IPS DF 6.9 (cell line): ENCODE results near the gene DPP3.
"Not testable (repeated sequence)": the region's sequence is repeated elsewhere in the genome, so short reads cannot be mapped to it uniquely, and the experiment has no call there.

Source experiments
- DNase-seq: peaks from one replicate; pipeline ENCODE4 v3.0.0-alpha.2; 2013; ENCODE audit warnings: low read depth, low spot score
- H3K27ac ChIP-seq: one replicate; pipeline ENCODE4 v1.5.1; 2013; ENCODE audit warnings: low read length, control low read depth
- H3K27me3 ChIP-seq: 2 replicates; pipeline ENCODE4 v1.6.1; 2013; ENCODE audit warnings: mild to moderate bottlenecking, low read length; ENCODE audit not compliant: control insufficient read depth, insufficient read depth
- H3K36me3 ChIP-seq: 2 replicates; pipeline ENCODE4 v1.6.1; 2013; ENCODE audit warnings: low read length; ENCODE audit not compliant: control insufficient read depth, insufficient read depth
- H3K4me1 ChIP-seq: 2 replicates; pipeline ENCODE4 v1.6.1; 2013; ENCODE audit warnings: low read length; ENCODE audit not compliant: control insufficient read depth, insufficient read depth
- H3K4me3 ChIP-seq: 2 replicates; pipeline ENCODE4 v1.5.1; 2013; ENCODE audit warnings: mild to moderate bottlenecking, low read length
- H3K9me3 ChIP-seq: 2 replicates; pipeline ENCODE4 v1.6.1; 2013; ENCODE audit warnings: low read length, inconsistent platforms; ENCODE audit not compliant: control insufficient read depth, insufficient read depth
- WGBS: extraction: QIAGEN DNeasy Blood & Tissue Kit; methylation state at CpG from one replicate; pipeline ENCODE4 v1.1.7; 2013; ENCODE audit warnings: mixed read lengths, missing lambda C conversion rate; ENCODE audit not compliant: insufficient read length, insufficient coverage; 5-methylcytosine and 5-hydroxymethylcytosine counted together

The DPP3 gene

DNA sequence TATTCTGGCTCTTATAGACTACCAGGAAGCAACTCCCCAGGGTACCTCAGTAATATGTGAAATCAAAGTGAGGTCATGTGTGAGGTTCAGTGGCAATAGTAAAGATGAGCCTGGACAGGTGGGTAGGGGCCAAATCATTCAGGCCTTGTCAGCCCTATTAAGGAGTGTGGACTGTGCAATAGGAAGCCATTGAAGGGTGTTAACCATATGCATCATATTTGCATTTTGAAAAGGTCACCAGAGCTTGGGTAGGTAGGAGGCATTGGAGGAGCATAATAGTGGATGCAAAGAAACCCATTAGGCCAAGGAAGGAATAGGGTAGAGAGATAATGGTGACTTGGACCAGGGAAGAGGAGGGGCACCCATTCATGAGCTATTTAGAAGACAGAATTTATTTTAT is 33.2 kb upstream of the DPP3 start:
- Histone ChIP-seq H3K27ac (no peak overlapping the region), H3K36me3 (no peaks in the 10 kb centered on the region), H3K4me3 (no peak overlapping the region), H3K27me3 (no peaks in the 10 kb centered on the region), H3K9me3 (peaks cover 5% of the 10 kb centered on the region), H3K4me1 (no peaks in the 10 kb centered on the region)
- no peak for DNase-seq

DNA sequence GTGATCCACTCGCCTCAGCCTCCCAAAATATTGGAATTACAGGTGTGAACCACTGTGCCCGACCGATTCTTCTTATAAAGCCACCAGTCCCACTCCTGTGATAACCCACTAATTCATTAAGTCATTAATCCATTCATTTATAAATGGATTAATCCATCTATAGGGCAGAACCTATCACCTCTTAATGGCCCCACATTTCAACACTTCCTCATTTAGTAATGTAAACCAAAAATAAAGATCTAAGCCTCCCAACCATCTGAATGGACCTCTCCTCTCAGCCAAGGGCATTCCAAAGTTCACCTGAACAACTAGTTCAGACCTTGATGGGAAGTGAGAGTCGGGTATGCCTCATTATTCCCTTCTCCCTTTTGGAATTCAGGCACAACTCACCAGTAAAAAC is 31.7 kb upstream of the DPP3 start:
- DNase-seq: no peak
- Histone ChIP-seq H3K4me3 (no peak overlapping the region), H3K27me3 (no peaks in the 10 kb centered on the region), H3K36me3 (no peaks in the 10 kb centered on the region), H3K27ac (no peak overlapping the region), H3K4me1 (no peaks in the 10 kb centered on the region), H3K9me3 (peaks cover under 1% of the 10 kb centered on the region)
- no CpG with 5 or more reads among the region's 4 CpGs for WGBS

DNA sequence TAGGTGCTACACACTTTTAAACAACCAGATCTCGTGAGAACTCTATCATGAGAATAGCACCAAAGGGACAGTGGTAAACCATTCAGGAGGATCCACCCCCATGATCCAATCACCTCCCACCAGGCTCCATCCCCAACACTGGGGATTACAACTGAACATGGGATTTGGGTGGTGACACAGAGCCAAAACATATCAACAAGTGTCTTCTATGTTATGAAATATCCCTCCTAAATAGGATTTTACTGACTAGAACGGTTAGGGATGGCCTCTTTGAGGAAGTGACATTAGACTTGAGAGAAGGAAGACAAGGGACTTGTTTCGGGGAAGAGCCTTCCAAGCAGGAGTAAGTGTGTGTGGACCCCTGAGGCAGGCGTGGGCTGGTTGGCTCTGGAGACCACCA is 29.7 kb upstream of the DPP3 start:
- Histone ChIP-seq H3K9me3 (no peaks in the 10 kb centered on the region), H3K36me3 (no peaks in the 10 kb centered on the region), H3K4me3 (no peak overlapping the region), H3K27me3 (no peaks in the 10 kb centered on the region), H3K4me1 (no peaks in the 10 kb centered on the region), H3K27ac (no peak overlapping the region)
- WGBS: no CpG with 5 or more reads among the region's 4 CpGs
- DNase-seq: no peak

DNA sequence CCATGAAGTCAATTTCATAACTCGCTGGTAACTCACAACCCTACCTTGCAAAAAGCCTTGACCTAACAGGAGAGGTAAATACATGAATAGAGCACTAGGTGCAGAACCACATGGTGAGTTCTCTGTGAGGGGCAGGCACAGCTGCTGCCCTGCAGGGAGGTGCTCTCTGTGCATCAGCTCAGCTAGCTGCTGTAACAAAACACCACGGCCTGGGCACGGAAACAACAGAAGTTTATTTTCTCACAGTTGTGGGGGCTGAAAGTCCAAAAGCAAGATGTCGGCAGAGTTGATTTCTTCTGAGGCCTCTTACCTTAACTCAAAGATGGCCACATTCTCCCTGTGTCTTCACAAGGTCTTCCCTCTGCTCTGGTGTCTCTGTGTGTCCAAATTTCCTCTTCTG is 28.6 kb upstream of the DPP3 start:
- no peaks in the 10 kb centered on the region for H3K36me3 ChIP-seq
- H3K4me3 ChIP-seq: no peak overlapping the region
- H3K9me3 ChIP-seq: no peaks in the 10 kb centered on the region
- no peak overlapping the region for H3K27ac ChIP-seq
- H3K27me3 ChIP-seq: no peaks in the 10 kb centered on the region
- no CpG with 5 or more reads among the region's 4 CpGs for WGBS
- no peaks in the 10 kb centered on the region for H3K4me1 ChIP-seq
- no peak for DNase-seq

DNA sequence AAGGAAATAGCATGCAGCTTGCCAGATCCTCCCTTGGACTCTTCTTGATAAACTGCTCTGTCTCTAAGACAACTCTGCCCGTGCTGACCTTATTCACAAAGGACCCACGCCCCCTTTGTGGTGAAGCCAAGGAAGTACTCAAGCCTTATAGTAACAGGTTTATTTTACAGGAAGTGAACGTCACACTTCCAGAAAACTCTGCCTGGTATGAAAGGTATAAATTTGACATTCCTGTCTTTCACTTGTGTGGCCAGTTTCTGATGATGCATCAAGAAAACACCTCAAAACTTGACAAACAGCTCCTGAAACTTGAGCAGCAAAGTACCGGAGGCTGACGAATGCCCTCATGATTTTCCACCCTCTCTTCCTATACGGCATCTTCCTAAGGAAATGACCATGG is 26.0 kb upstream of the DPP3 start:
- H3K27ac ChIP-seq: no peak overlapping the region
- H3K4me3 ChIP-seq: no peak overlapping the region
- no peaks in the 10 kb centered on the region for H3K27me3 ChIP-seq
- no CpG with 5 or more reads among the region's 6 CpGs for WGBS
- no peaks in the 10 kb centered on the region for H3K9me3 ChIP-seq
- no peak for DNase-seq
- H3K4me1 ChIP-seq: no peaks in the 10 kb centered on the region
- H3K36me3 ChIP-seq: no peaks in the 10 kb centered on the region

DNA sequence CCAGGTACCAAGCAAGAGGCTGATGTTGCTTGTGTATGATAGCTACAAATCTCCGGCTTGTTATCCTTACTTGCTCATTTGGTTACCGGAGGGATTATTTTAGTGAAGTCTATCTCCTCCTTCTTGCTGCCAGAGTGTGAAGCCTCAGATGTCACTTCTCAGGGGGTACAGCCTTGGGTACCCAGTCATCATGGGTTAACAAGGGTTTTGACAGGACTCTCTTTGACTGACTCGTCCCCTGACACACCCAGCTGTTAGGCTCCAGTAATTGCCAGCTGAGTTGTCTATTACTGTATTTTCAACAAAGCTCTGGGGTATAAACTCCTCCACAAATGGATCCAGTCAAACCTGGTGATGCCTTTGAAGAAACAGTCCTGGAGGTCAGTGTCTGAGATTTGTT is 25.4 kb upstream of the DPP3 start:
- no peak for DNase-seq
- Histone ChIP-seq H3K36me3 (no peaks in the 10 kb centered on the region), H3K4me1 (no peaks in the 10 kb centered on the region), H3K9me3 (no peaks in the 10 kb centered on the region), H3K27me3 (no peaks in the 10 kb centered on the region), H3K27ac (no peak overlapping the region), H3K4me3 (no peak overlapping the region)
- no CpG with 5 or more reads among the region's 3 CpGs for WGBS

DNA sequence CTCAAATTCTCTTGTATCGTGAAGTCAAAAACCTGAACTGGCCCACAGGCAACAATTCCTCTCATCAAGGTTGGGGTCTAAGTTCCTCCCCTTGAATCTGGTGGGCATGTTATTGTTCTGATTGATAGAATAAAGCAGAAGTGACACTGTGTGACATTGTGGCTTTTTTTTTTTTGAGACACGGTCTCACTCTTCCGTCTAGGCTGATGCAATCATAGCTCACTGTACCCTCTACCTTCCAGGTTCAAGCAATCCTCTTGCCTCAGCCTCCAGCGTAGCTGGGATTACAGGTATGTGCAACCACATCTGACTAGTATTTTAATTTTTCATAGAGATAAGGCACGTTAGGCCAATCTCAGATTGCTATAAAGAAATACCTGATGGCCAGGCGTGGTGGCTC is 22.4 kb upstream of the DPP3 start:
- Histone ChIP-seq H3K4me1 (no peaks in the 10 kb centered on the region), H3K4me3 (no peak overlapping the region), H3K36me3 (no peaks in the 10 kb centered on the region), H3K27ac (no peak overlapping the region), H3K9me3 (no peaks in the 10 kb centered on the region), H3K27me3 (no peaks in the 10 kb centered on the region)
- no peak for DNase-seq
- WGBS: no CpG with 5 or more reads among the region's 6 CpGs

DNA sequence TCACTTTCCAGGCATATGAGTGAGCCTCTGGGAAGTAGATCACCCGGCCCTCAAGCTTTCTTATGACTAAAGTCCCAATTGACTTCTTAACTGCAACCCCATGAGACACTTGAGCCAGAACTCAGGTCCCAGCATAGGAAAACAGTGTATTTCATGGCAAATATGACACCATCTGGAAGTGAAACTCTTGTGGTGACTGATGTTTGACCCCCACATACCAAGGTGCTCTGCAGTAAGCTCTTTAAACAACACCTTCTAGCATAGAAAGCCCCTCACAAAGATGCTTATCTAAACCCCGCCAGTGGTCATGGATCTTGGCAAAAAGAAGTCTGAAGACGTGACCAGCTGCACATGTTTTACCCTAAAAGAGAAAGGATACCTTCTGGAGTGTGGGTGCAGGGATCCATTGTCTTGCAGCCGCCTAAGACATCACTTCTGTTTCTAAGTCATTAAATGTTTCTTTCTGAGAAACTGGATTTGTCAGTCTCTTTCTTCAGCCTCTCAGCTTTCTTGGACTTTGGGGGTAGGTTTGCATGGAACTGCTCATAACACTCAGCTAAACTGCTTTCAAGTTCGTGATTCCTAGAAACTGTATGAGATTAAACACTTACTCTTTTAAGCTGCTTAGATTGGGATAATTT is 21.0 kb upstream of the DPP3 start:
- Histone ChIP-seq H3K4me1 (no peaks in the 10 kb centered on the region), H3K4me3 (no peak overlapping the region), H3K9me3 (no peaks in the 10 kb centered on the region), H3K27me3 (no peaks in the 10 kb centered on the region), H3K36me3 (no peaks in the 10 kb centered on the region), H3K27ac (no peak overlapping the region)
- no peak for DNase-seq
- no CpG with 5 or more reads among the region's 5 CpGs for WGBS

DNA sequence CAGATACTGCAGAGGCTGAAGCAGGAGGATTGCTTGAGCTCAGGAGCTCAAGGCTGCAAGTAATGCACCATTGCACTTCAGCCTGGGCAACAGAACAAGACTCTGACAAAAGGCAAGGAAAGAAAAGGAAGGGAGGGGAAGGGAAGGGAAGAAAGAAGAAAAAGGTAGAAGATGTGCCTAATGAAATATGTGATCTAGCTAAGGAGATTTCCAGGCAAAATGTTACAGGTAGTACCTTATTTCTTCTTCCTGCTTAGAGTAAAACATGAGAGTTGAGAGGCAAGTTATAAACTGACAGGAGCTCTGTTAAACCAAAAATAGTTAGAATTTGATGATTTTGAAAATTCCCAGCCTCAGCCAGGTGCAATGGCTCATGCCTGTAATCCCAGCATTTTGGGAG is 18.2 kb upstream of the DPP3 start:
- Histone ChIP-seq H3K4me3 (no peak overlapping the region), H3K27me3 (no peaks in the 10 kb centered on the region)

DNA sequence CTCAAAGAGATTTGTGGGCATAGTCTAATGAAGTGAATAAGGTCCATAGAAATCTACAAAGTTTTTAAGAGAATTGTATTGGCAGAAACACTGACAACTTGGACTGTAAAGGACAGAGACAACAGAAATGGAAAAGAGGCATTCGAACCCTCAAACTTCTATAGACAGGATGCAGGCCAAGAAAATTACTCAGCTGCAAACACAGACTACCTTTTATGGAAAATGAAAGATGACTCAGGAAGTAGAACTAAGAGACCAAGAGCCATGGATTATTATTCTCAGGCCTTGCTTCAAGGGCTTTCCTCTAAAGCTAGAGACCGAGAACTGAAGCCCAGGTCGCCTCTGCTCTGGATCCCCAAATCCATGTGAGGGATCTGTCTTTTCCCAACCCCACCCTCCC is 17.3 kb upstream of the DPP3 start:
- no peaks in the 10 kb centered on the region for H3K27me3 ChIP-seq
- no peak for DNase-seq
- no peak overlapping the region for H3K27ac ChIP-seq
- H3K9me3 ChIP-seq: no peaks in the 10 kb centered on the region
- no CpG with 5 or more reads among the region's 3 CpGs for WGBS
- H3K4me3 ChIP-seq: no peak overlapping the region
- 0 out of 2 replicates have a peak, but pooled peaks cover 5% of the 10 kb centered on the region for H3K4me1 ChIP-seq
- H3K36me3 ChIP-seq: no peaks in the 10 kb centered on the region

More for the DNA sequence above, 18.2 kb upstream of the DPP3 start:
- H3K4me1 ChIP-seq: 0 out of 2 replicates have a peak, but pooled peaks cover 3% of the 10 kb centered on the region
- H3K36me3 ChIP-seq: no peaks in the 10 kb centered on the region
- H3K9me3 ChIP-seq: no peaks in the 10 kb centered on the region
- DNase-seq: no peak
- H3K27ac ChIP-seq: no peak overlapping the region

DNA sequence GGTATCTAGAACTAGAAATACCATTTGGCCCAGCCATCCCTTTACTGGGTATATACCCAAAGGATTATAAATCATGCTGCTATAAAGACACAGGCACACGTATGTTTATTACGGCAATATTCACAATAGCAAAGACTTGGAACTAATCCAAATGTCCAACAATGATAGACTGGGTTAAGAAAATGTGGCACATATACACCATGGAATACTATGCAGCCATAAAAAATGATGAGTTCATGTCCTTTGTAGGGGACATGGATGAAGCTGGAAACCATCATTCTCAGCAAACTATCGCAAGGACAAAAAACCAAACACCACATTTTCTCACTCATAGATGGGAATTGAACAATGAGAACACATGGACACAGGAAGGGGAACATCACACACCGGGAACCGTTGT is 16.1 kb upstream of the DPP3 start:
- not testable (repeated sequence) for H3K36me3 ChIP-seq

More for the DNA sequence above, 16.1 kb upstream of the DPP3 start:
- H3K27ac ChIP-seq, H3K27me3 ChIP-seq, H3K9me3 ChIP-seq, H3K4me1 ChIP-seq, H3K4me3 ChIP-seq, DNase-seq: not testable (repeated sequence)
- WGBS: no CpG with 5 or more reads among the region's 5 CpGs
